ENCODE measurements around the gene SIRT1.
"Not testable (repeated sequence)": the region's sequence is repeated elsewhere in the genome, so short reads cannot be mapped to it uniquely, and the experiment has no call there.

The SIRT1 gene

GRCh38 chr10:67877421-67877820, 7.0 kb upstream of the SIRT1 start:
- DNase-seq: not testable (repeated sequence)

- no peak for DNase-seq
These were observed 6.3 kb upstream of the SIRT1 start for GRCh38 chr10:67878133-67878532.

GRCh38 chr10:67883710-67884312, 645 bp upstream of the SIRT1 start:
- DNase-seq: no peak

GRCh38 chr10:67884842-67885670, 600 bp downstream of the SIRT1 start:
- peak; percentile 76 for DNase-seq

GRCh38 chr10:67893637-67894036, 9.2 kb downstream of the SIRT1 start:
- DNase-seq: no peak

GRCh38 chr10:67903581-67903980, 19.1 kb downstream of the SIRT1 start:
- no peak for DNase-seq

- DNase-seq: no peak
These were observed 28.0 kb downstream of the SIRT1 start for GRCh38 chr10:67912331-67912946.

GRCh38 chr10:67914777-67915340, 30.4 kb downstream of the SIRT1 start:
- DNase-seq: no peak

- DNase-seq: no peak
These were observed 32.7 kb downstream of the SIRT1 start for GRCh38 chr10:67917169-67917568.

- DNase-seq: no peak
These were observed 33.2 kb downstream of the SIRT1 start for GRCh38 chr10:67917679-67918078.

- DNase-seq: no peak
These were observed 36.6 kb downstream of the SIRT1 start for GRCh38 chr10:67921065-67921464.

- DNase-seq: no peak
These were observed 39.1 kb downstream of the SIRT1 start for GRCh38 chr10:67923551-67923950.

- DNase-seq: no peak
These were observed 39.7 kb downstream of the SIRT1 start for GRCh38 chr10:67924136-67924535.

- DNase-seq: no peak
These were observed 41.1 kb downstream of the SIRT1 start for GRCh38 chr10:67925449-67926005.

GRCh38 chr10:67926951-67927350, 42.5 kb downstream of the SIRT1 start:
- no peak for DNase-seq

GRCh38 chr10:67933199-67933598, 48.7 kb downstream of the SIRT1 start:
- DNase-seq: no peak

- no peak for DNase-seq
These were observed 49.9 kb downstream of the SIRT1 start for GRCh38 chr10:67934336-67934735.

- DNase-seq: no peak
These were observed 50.8 kb downstream of the SIRT1 start for GRCh38 chr10:67935223-67935622.

- no peak for DNase-seq
These were observed 52.0 kb downstream of the SIRT1 start for GRCh38 chr10:67936416-67936815.

- no peak for DNase-seq
These were observed 59.5 kb downstream of the SIRT1 start for GRCh38 chr10:67943917-67944316.

- DNase-seq: no peak
These were observed 71.2 kb downstream of the SIRT1 start for GRCh38 chr10:67955614-67956013.

GRCh38 chr10:67959839-67960476, 75.5 kb downstream of the SIRT1 start:
- DNase-seq: no peak

GRCh38 chr10:67965456-67965855, 81.0 kb downstream of the SIRT1 start:
- no peak for DNase-seq
